DOHH2 (cell line): Measurements from ENCODE around the gene LRRC37A2.
"Not testable (repeated sequence)": the region's sequence is repeated elsewhere in the genome, so short reads cannot be mapped to it uniquely, and the experiment has no call there.

Experiments
- H3F3A ChIP-seq: fragments of 200-600 bp; sonication (generic), shearing (Covaris generic); 2 replicates; pipeline ENCODE4 v1.6.0; 2016; ENCODE audit warnings: antibody characterized with exemption, mild to moderate bottlenecking; ENCODE audit not compliant: control insufficient read depth, insufficient read depth
- H3K27ac ChIP-seq: fragments of 200-600 bp; sonication (generic); 2 replicates; pipeline ENCODE4 v1.5.1; 2014; ENCODE audit warnings: low read depth, mild to moderate bottlenecking, low read length, moderate library complexity
- H3K27me3 ChIP-seq: fragments of 200-600 bp; sonication (generic); 2 replicates; pipeline ENCODE4 v1.6.1; 2014; ENCODE audit warnings: mild to moderate bottlenecking, low read length, mixed read lengths; ENCODE audit not compliant: control insufficient read depth
- H3K36me3 ChIP-seq: fragments of 200-600 bp; sonication (generic); 2 replicates; pipeline ENCODE4 v1.6.1; 2014; ENCODE audit warnings: mild to moderate bottlenecking, low read length, moderate library complexity, mixed read lengths; ENCODE audit not compliant: control insufficient read depth
- H3K4me1 ChIP-seq: fragments of 200-600 bp; sonication (generic); 2 replicates; pipeline ENCODE4 v1.6.1; 2014; ENCODE audit warnings: mild to moderate bottlenecking, low read length, mixed read lengths; ENCODE audit not compliant: control insufficient read depth
- H3K4me2 ChIP-seq: fragments of 200-600 bp; sonication (generic); 2 replicates; pipeline ENCODE4 v1.6.0; 2014; ENCODE audit warnings: mild to moderate bottlenecking, low read length, moderate library complexity
- H3K4me3 ChIP-seq: fragments of 200-600 bp; sonication (generic); 2 replicates; pipeline ENCODE4 v1.5.1; 2014; ENCODE audit warnings: mild to moderate bottlenecking, low read length, mixed read lengths
- H3K79me2 ChIP-seq: fragments of 200-600 bp; sonication (generic); 2 replicates; pipeline ENCODE4 v1.6.1; 2014; ENCODE audit warnings: mild to moderate bottlenecking, low read length, mixed read lengths; ENCODE audit not compliant: control insufficient read depth
- H3K9me2 ChIP-seq: fragments of 200-600 bp; sonication (generic); replicated peaks from 2 replicates; pipeline ENCODE4 v1.6.1; 2014; ENCODE audit warnings: mild to moderate bottlenecking, low read length, mixed read lengths; ENCODE audit not compliant: control insufficient read depth
- H3K9me3 ChIP-seq: fragments of 200-600 bp; sonication (generic); 2 replicates; pipeline ENCODE4 v1.6.1; 2014; ENCODE audit warnings: antibody characterized with exemption, low read length, mixed read lengths; ENCODE audit not compliant: control insufficient read depth, insufficient read depth
- H4K20me1 ChIP-seq: fragments of 200-600 bp; sonication (generic); 2 replicates; pipeline ENCODE4 v1.6.0; 2014; ENCODE audit warnings: low read depth, mild to moderate bottlenecking, antibody characterized with exemption, low read length, moderate library complexity; ENCODE audit not compliant: control insufficient read depth, insufficient read depth

The LRRC37A2 gene

DNA sequence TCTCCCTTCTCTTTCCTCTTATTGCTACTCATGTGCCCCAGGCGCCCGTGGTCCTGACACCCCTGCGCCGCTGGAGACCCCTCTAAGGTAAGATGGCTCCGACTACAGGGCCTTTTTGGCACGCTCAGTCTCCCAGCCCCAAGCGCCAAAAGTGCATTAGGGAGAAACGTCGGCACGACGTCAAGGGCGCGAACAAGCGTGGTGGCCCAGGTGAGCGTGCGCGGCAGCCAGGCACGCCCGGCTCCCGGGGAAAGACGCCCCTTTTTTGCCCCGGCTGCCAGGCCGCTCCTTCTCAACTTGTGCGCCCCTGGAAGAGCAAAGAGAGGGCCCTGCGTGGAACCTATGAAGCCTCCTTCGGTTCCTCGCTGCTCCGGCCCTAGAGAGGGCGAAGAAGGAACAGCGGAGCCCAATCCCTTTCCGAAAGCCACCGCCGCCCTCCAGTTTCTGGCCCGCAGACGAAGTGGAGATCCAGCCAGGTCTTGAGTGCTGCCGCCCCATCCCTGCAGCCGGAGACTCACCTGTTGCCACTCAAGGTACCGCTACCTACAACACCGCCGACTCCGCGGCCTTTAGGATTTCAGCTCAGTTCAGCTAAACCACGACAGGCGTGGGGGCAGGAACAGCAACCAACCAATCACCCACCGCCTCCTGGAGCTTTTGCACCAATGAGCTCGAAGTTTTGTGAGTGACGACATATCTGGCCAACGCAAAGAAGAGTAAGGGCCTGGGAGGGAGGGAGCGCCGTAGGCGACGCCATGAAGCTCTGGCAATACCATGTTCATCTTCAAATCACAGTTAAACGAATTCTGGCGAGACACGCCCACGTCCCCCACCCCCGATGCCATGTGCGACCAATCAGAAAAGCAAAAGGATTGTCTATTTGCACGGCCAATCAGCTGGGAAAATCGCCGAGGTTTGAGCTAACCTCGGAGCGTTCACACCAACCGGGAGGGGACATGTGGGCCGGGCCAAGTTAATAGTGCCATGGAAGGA lies 67.1 kb downstream of the LRRC37A2 start, which contains the start of gene ARL17A:
TSS of gene ARL17A (minus strand) at position 609 of the 993 bp plus-strand sequence. CDS start 3,369 bp downstream, outside the sequence.
- not testable (repeated sequence) for H3F3A ChIP-seq, H3K36me3 ChIP-seq, H4K20me1 ChIP-seq, H3K9me3 ChIP-seq, H3K27me3 ChIP-seq, H3K27ac ChIP-seq, H3K79me2 ChIP-seq, H3K4me1 ChIP-seq, H3K4me2 ChIP-seq, H3K9me2 ChIP-seq
- peak within 1 kb of the TSS; percentile 49 for H3K4me3 ChIP-seq

DNA sequence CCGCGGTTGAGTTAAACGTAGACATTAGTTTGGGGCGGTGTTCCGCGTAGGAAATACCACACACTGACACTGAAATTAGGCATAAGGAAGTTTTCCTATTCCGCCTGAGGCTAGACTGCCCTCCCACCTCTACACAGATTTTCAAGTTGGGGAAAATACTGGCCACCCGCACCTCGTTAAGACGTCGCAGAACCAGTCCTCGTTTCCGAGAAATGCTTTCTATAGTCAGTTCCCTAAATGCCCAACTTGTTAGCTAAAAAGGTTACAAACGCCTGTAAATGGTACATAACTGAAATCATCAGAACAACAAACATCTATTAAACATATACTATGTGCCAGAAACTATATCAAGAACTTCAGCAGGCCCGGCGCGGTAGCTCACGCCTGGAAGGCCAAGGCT lies 67.8 kb downstream of the LRRC37A2 start:
- H3K4me3 ChIP-seq, result peak overlapping the region; percentile 49
- not testable (repeated sequence) for H3K4me1 ChIP-seq, H3K9me2 ChIP-seq, H3F3A ChIP-seq, H3K36me3 ChIP-seq, H3K9me3 ChIP-seq, H4K20me1 ChIP-seq, H3K4me2 ChIP-seq, H3K27ac ChIP-seq, H3K27me3 ChIP-seq, H3K79me2 ChIP-seq

GRCh38 chr17:46585444-46585843 lies 73.2 kb downstream of the LRRC37A2 start:
- not testable (repeated sequence) for H3K79me2 ChIP-seq, H3K9me2 ChIP-seq, H3K4me1 ChIP-seq, H3K27me3 ChIP-seq, H4K20me1 ChIP-seq, H3K36me3 ChIP-seq, H3K4me2 ChIP-seq, H3K4me3 ChIP-seq, H3K27ac ChIP-seq, H3F3A ChIP-seq, H3K9me3 ChIP-seq

DNA sequence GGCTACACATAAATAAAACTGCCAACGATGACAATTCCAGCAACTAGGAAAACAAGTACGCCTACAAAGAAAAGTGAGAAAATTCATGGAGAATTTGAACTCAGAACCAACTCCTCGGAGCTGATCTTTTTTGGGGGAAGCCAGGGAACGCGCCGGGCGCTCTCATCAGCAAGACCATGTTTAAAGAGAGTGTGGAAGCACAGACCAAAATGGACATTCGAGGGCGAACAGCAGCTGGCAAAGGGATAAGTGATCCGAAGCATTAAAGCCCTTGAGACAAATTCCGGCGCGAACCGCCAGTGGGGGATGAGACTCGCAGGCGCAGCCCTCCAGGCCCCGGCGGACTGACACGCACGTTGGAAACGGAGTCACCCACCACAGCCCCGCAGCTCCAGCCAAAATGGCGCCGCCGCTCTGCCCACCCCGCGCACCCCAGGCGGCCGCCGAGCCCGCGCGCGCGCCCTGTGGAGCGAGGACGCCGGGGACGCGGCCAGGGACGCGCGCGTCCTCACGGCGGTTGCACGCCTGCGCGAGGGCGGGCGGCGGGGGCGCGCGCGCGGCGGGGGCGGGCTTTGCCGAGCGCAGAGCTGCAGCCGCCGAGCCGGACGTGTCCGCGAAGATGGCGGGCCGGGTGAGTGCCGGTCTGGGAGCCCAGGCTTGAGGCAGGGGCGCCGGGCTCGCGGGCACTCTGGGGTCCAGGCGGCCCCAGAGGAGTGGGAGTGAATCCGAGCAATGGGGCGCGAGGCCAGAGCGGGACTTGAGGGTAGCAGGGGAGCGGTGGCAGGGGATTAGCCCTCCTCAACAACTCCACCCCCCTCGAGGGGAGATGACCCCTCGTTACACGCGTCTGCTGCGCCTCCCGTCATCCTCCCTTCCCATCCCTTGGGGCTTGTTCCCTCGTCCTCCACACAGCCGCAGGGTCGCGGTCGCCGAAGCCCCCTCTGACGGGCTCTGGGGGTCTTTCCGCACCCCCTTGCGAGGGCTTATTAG lies 78.2 kb downstream of the LRRC37A2 start, which contains the start of gene NSF:
TSS of gene NSF (plus strand) at position 513 of the 990 bp plus-strand sequence. CDS start at position 620, 107 bp downstream.
- H3K36me3 ChIP-seq, result not testable (repeated sequence)

DNA sequence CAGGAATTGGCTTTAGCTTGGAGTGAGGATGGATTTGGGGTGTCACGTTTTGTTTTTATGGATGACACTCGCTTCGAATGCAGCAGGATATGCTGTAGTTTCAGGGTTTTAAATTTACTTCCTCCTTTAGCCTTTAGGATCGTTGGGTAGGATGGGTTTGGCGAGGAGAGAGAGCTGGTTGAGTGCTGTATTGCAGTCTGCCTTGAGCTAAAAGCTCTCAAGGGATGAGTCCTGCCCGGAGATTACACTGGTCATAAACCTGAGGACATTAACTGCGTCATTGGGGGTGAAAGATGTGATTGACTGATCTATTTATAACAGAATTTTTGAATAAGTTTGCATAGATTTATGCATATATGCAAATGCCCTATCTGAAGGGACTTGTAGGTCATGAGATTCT lies 79.1 kb downstream of the LRRC37A2 start:
- not testable (repeated sequence) for H3K9me2 ChIP-seq, H3K4me2 ChIP-seq, H3K27me3 ChIP-seq, H3K9me3 ChIP-seq, H3K36me3 ChIP-seq, H3F3A ChIP-seq, H3K4me1 ChIP-seq, H4K20me1 ChIP-seq, H3K27ac ChIP-seq, H3K4me3 ChIP-seq, H3K79me2 ChIP-seq

More for the DNA sequence above, 78.2 kb downstream of the LRRC37A2 start, which contains the start of gene NSF:
- not testable (repeated sequence) for H3K27me3 ChIP-seq, H4K20me1 ChIP-seq, H3K4me3 ChIP-seq, H3K9me3 ChIP-seq, H3K79me2 ChIP-seq, H3K9me2 ChIP-seq, H3K4me2 ChIP-seq, H3K4me1 ChIP-seq, H3K27ac ChIP-seq, H3F3A ChIP-seq

DNA sequence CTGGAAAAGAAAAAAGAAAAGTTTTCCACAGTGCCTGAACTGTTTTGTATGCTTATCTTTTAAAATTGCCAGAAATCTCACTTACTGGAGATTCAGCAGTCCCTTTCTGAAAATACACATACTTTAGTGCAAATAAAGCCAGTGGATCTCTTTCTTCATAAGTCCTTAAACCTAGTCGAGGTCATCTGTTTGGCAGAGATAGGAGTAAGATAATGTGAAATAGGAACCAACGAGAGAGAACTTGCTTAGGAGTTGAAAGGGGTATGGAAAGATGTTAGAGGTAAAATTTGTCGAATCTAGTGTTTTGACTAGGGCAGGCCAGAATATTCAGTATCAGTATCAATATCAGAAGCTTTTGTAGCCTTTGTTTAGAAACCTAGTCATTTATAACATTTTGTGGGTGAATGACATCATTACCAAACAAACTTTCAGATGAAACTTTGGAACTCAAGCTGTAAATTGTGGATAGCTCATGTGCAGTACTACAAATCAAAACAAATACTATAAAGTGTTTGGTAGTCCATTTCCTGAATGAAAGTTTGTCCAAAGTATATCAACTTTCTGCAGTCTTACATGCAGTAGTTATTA lies 86.2 kb downstream of the LRRC37A2 start:
- H3K79me2 ChIP-seq, H3K9me3 ChIP-seq, H3K27me3 ChIP-seq, H3K4me2 ChIP-seq, H3K27ac ChIP-seq, H3K9me2 ChIP-seq, H4K20me1 ChIP-seq, H3K4me3 ChIP-seq, H3K4me1 ChIP-seq, H3K36me3 ChIP-seq, H3F3A ChIP-seq: not testable (repeated sequence)

DNA sequence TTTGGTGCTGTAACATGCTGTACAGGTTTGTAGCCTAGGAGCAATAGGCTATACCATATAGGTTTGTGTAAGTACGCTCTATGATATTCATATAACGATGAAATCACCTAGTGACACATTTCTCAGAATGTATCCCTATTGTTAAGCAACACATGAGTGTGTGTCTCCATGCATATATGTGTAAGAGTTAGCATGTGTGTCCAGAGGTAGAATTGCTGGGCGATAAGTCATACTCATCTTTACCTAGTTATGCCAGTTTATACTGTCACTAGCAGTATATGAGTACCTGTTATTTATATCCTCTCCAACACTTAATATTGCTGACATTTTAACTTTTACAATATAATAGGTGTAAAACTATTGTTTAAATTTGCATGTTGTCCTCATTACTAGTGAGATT lies 88.5 kb downstream of the LRRC37A2 start:
- not testable (repeated sequence) for H3K27me3 ChIP-seq, H3K27ac ChIP-seq

More for the DNA sequence above, 88.5 kb downstream of the LRRC37A2 start:
- H3K4me3 ChIP-seq, H4K20me1 ChIP-seq, H3K9me3 ChIP-seq, H3K4me2 ChIP-seq, H3F3A ChIP-seq, H3K36me3 ChIP-seq, H3K9me2 ChIP-seq, H3K4me1 ChIP-seq, H3K79me2 ChIP-seq: not testable (repeated sequence)
